ENCODE data around the gene CEMIP. TPM values are rescaled to one million over a fixed set of nuclear protein-coding genes. Genes with fewer than 3 reads are reported as not detected.

Gene CEMIP
- total and polyA plus RNA-seq, 2 of the 13 experiments (the other 11 are each of a cell fraction or from before 2014, with no cell fraction given): 4.3 to 28.5 TPM

DNA sequence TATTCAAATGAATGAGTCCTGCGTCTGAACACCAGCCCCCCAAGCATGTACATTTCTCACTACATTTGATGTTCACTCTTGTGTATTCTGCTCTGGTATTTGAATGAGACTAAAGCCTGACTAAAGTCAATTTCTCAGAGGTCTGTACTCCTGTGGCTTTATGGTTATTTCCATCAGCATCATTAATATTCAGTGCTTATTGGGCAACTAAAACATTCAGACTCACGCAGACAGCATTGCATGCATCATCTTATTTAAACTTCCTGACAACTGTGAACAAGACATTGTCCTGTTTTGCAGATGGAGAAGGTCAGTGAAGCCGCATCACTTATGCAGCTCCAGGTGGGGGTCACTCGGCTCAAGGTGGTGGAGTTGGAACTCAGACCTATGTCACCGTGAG lies 11.1 kb downstream of the CEMIP start:
- POLR2A ChIA-PET: no interaction called here
- in situ Hi-C loops (cut with HindIII; ENCODE audit: extremely low pct_ligation_motif_present, low pct_unique_long_range_greater_than_20kb) (no loop called here), intact Hi-C loops (cut with micrococcal nuclease; ENCODE audit: unreplicated experiment) (no loop called here)
- no peak overlapping the region for H3K4me2 ChIP-seq (ENCODE audit: low read depth, low read length)
- H3K4me1 ChIP-seq (ENCODE audit: insufficient read depth, low read length): no peaks in the 10 kb centered on the region
- H2AFZ ChIP-seq (ENCODE audit: low read length): no peak overlapping the region
- no peak overlapping the region for H3K27ac ChIP-seq (ENCODE audit: extremely low read length, insufficient read depth, low read length)
- H3K9me3 ChIP-seq (ENCODE audit: low read length): no peaks in the 10 kb centered on the region
- H3K9ac ChIP-seq (ENCODE audit: insufficient read depth, low read depth, low read length): no peak overlapping the region
- no peaks in the 10 kb centered on the region for H3K79me2 ChIP-seq (ENCODE audit: insufficient read depth, low read length)
- H3K4me3 ChIP-seq (replicated peaks in 1 of 3; ENCODE audit: insufficient read depth in 1 of 3, low read depth in 2 of 3, low read length in 3 of 3): no peak overlapping the region
- DNase-seq (ENCODE audit: low spot score) (no peak), FAIRE-seq (no peak), ATAC-seq (no peak)
- 96% methylated on average over 5 of the region's 5 CpGs for WGBS (ENCODE audit: low lambda C conversion rate)
- 0 out of 2 replicates have a peak, but pooled peaks cover 2% of the 10 kb centered on the region for H4K20me1 ChIP-seq (ENCODE audit: insufficient read depth, low read length)
- BruUV-seq (replicated peaks): no TSS peak
- H3K36me3 ChIP-seq (replicated peaks in 1 of 2; ENCODE audit: control insufficient read depth in 1 of 2, insufficient read depth in 2 of 2, low read length in 2 of 2): peaks cover 29 to 71% of the 10 kb centered on the region in 2 experiments
- no peaks in the 10 kb centered on the region for H3K27me3 ChIP-seq (ENCODE audit: control insufficient read depth in 1 of 2, insufficient read depth in 2 of 2, low read length in 2 of 2)
- CTCF ChIA-PET (ENCODE audit: low intra/inter-chr PET ratio, low total read pairs): no interaction called here
- TF ChIP-seq ZNF710 (CRISPR knock-in tag; IDR thresholded peaks at IDR 0.05; ENCODE audit: borderline replicate concordance): no peak
- no peak for TF ChIP-seq SNAPC5 (CRISPR knock-in tag; IDR thresholded peaks at IDR 0.05; ENCODE audit: borderline replicate concordance)
- TF ChIP-seq, protein P1, sequence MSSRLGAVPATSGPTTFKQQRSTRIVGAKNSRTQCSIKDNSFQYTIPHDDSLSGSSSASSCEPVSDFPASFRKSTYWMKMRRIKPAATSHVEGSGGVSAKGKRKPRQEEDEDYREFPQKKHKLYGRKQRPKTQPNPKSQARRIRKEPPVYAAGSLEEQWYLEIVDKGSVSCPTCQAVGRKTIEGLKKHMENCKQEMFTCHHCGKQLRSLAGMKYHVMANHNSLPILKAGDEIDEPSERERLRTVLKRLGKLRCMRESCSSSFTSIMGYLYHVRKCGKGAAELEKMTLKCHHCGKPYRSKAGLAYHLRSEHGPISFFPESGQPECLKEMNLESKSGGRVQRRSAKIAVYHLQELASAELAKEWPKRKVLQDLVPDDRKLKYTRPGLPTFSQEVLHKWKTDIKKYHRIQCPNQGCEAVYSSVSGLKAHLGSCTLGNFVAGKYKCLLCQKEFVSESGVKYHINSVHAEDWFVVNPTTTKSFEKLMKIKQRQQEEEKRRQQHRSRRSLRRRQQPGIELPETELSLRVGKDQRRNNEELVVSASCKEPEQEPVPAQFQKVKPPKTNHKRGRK (CRISPR knock-in tag; IDR thresholded peaks at IDR 0.05): no peak
- TF ChIP-seq ZBTB38 (CRISPR knock-in tag; IDR thresholded peaks at IDR 0.05): no peak
- TF ChIP-seq MED1 (CRISPR knock-in tag; IDR thresholded peaks at IDR 0.05): no peak
- TF ChIP-seq MLXIP (CRISPR knock-in tag; IDR thresholded peaks at IDR 0.05; ENCODE audit: borderline replicate concordance): no peak
- no peak for TF ChIP-seq RBFOX2 (IDR thresholded peaks at IDR 0.05; ENCODE audit: low read depth, low read length)
- TF ChIP-seq BCLAF1 (IDR thresholded peaks at IDR 0.05): no peak
- TF ChIP-seq JUN (CRISPR knock-in tag; IDR thresholded peaks at IDR 0.05): no peak
- no peak for TF ChIP-seq TCF12 (IDR thresholded peaks at IDR 0.05)
- no peak for TF ChIP-seq TCF12 (CRISPR knock-in tag; IDR thresholded peaks at IDR 0.05)
- TF ChIP-seq SMAD9 (CRISPR knock-in tag; IDR thresholded peaks at IDR 0.05): no peak
- no peak for TF ChIP-seq ZNF576 (CRISPR knock-in tag; IDR thresholded peaks at IDR 0.05)
- TF ChIP-seq ZNF101 (CRISPR knock-in tag; IDR thresholded peaks at IDR 0.05; ENCODE audit: borderline replicate concordance, low read depth): no peak
- no peak for TF ChIP-seq CENPT (CRISPR knock-in tag; IDR thresholded peaks at IDR 0.05; ENCODE audit: low read depth)
- TF ChIP-seq ZNF589 (CRISPR knock-in tag; conservative IDR thresholded peaks at IDR 0.05): no peak
